NCI-H526 (cell line): ENCODE results near the gene GTF2H3.

Experiments
- DNase-seq, 2 experiments: peaks; one replicate each; lab custom pipeline; 2025; lab: John Stamatoyannopoulos, UW

GTF2H3 gene

DNA sequence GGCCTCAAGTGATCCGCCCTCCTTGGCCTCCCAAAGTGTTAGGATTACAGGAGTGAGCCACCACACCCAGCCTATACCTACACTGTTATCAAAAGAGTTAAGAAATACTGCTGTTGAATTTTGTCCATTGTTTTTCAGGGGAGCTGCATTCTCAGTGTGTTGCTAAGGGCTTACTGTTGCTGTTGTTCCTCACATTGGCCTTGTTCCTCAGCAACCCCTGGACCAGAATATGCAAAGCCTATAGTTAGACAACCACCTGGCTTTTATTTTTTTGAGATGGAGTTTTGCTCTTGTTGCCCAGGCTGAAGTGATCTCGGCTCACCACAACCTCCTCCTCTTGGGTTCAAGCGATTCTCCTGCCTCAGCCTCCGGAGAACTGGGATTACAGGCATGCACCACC, 73.8 kb downstream of the GTF2H3 start:
- no peak for DNase-seq
